Right lobe of liver (tissue), 4 donors: ENCODE results near the gene RETREG1.

Experiments
- POLR2A ChIP-seq: fragments of 450-650 bp; IDR thresholded peaks from one replicate; pipeline ENCODE4 v1.6.1; 2017; ENCODE audit warnings: antibody characterized with exemption, mild to moderate bottlenecking
- TF ChIP-seq, protein P1 (sequence below), 4 donors: fragments of 200-600 bp in 3 of 4; fragments of 450-650 bp in 1 of 4; IDR thresholded peaks; one replicate each; pipeline versions ENCODE4 v1.5.1 to v1.8.0; 2016 to 2022; ENCODE audit warnings: antibody characterized with exemption in 4 of 4, mild to moderate bottlenecking in 2 of 4
- donor health status: DM: no; HTN: no; CAD: no.
- donor health status: DM: no; HTN: no; CAD: no.
- donor health status: DM: no; HTN: yes; CAD: no.

DNA sequence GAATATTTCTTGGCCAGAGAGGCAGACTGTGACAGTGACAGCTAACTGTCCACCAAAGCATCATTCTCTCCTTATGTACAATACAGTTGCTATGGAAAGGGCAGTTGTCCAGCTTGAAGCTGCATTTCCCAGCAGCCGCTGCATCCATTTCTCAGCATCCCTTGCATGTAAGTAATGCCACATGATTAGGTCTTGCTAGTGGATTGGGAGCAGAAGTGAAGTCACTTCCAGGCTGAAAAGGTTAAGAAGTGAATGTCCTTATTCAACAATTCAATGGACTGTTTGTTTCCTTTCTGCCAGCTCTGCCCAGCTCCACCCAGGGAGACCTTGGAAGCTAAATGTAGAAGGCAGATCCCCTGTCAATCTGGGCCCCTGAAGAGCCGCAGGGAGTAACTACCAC, 26.1 kb upstream of the RETREG1 start:
- TF ChIP-seq POLR2A = no peak
- TF ChIP-seq, protein P1, sequence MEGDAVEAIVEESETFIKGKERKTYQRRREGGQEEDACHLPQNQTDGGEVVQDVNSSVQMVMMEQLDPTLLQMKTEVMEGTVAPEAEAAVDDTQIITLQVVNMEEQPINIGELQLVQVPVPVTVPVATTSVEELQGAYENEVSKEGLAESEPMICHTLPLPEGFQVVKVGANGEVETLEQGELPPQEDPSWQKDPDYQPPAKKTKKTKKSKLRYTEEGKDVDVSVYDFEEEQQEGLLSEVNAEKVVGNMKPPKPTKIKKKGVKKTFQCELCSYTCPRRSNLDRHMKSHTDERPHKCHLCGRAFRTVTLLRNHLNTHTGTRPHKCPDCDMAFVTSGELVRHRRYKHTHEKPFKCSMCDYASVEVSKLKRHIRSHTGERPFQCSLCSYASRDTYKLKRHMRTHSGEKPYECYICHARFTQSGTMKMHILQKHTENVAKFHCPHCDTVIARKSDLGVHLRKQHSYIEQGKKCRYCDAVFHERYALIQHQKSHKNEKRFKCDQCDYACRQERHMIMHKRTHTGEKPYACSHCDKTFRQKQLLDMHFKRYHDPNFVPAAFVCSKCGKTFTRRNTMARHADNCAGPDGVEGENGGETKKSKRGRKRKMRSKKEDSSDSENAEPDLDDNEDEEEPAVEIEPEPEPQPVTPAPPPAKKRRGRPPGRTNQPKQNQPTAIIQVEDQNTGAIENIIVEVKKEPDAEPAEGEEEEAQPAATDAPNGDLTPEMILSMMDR (IDR thresholded peaks at IDR 0.05) = no peak
